ENCODE measurements around the gene ARCN1. TPM values are rescaled to one million over a fixed set of nuclear protein-coding genes. Genes with fewer than 3 reads are reported as not detected.

ARCN1 gene
- total RNA-seq, 4 donors from 2014 or later, result 103 to 157 (median 112) TPM

GRCh38 chr11:118651820-118652219 is 79.6 kb downstream of the ARCN1 start:
- Histone ChIP-seq H3K4me1 (no peaks in the 10 kb centered on the region), H3K27me3 (no peaks in the 10 kb centered on the region), H3K9me3 (no peaks in the 10 kb centered on the region), H3K27ac (no peak overlapping the region), H3K4me3 (replicated peaks in 1 of 3) (no peak overlapping the region), H3K36me3 (peaks cover 53 to 61% of the 10 kb centered on the region in 2 donors)
- TF ChIP-seq, protein P1, sequence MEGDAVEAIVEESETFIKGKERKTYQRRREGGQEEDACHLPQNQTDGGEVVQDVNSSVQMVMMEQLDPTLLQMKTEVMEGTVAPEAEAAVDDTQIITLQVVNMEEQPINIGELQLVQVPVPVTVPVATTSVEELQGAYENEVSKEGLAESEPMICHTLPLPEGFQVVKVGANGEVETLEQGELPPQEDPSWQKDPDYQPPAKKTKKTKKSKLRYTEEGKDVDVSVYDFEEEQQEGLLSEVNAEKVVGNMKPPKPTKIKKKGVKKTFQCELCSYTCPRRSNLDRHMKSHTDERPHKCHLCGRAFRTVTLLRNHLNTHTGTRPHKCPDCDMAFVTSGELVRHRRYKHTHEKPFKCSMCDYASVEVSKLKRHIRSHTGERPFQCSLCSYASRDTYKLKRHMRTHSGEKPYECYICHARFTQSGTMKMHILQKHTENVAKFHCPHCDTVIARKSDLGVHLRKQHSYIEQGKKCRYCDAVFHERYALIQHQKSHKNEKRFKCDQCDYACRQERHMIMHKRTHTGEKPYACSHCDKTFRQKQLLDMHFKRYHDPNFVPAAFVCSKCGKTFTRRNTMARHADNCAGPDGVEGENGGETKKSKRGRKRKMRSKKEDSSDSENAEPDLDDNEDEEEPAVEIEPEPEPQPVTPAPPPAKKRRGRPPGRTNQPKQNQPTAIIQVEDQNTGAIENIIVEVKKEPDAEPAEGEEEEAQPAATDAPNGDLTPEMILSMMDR (IDR thresholded peaks at IDR 0.05), result no peak
- no peak for TF ChIP-seq POLR2A (IDR thresholded peaks at IDR 0.05)
- intact Hi-C loops (cut with DNase I), result no loop called here
- no peak for DNase-seq
- 94 to 96% methylated on average over 3 of the region's 3 CpGs for WGBS, 2 donors

Small RNA genes lying within 50 kb of the gene (microRNA-seq; reads per million reads assigned to microRNA genes)
- not detected for gene MIR6716

Small RNA genes lying within 50 kb of the gene (small RNA-seq; reads per million reads assigned to genes)
- not detected for gene RNU6-1157P

Other genes with a start within 250 kb of the ARCN1 start
- gene CD3D, start 229.7 kb upstream of the ARCN1 start, total RNA-seq, result 1 to 10 TPM in 3 of 4 donors, not detected in 1; 2.0 to 2.3 (median 2.1) TPM
- gene CD3G, start 228.1 kb upstream of the ARCN1 start, total RNA-seq, result 1 to 10 TPM; 1.2 to 4.3 (median 1.9) TPM
- gene UBE4A, start 212.8 kb upstream of the ARCN1 start, total RNA-seq, result 10 to 100 TPM; 42.7 to 57.3 (median 48.2) TPM
- 100 to 1,000 TPM in 2 of 4 donors, 10 to 100 TPM in 2; 63.9 to 716 (median 170) TPM for gene ATP5MG, start 170.8 kb upstream of the ARCN1 start, total RNA-seq
- gene KMT2A, start 135.9 kb upstream of the ARCN1 start, total RNA-seq, result 100 to 1,000 TPM in 2 of 4 donors, 10 to 100 TPM in 2; 74.5 to 175 (median 90.8) TPM
- gene TTC36, start 44.9 kb upstream of the ARCN1 start, total RNA-seq, result 1 to 10 TPM in 1 of 4 donors, under 1 TPM in 1, not detected in 2; 0.78 to 4.9 TPM
- 10 to 100 TPM; 26.5 to 58.2 (median 52.0) TPM for gene TMEM25, start 41.2 kb upstream of the ARCN1 start, total RNA-seq
- 10 to 100 TPM; 35.5 to 91.1 (median 55.5) TPM for gene IFT46, start 6.5 kb upstream of the ARCN1 start, total RNA-seq
- gene PHLDB1, start 35.2 kb downstream of the ARCN1 start, total RNA-seq, result 100 to 1,000 TPM in 3 of 4 donors, 10 to 100 TPM in 1; 73.2 to 158 (median 120) TPM
- not detected for gene TREH, start 107.2 kb downstream of the ARCN1 start, total RNA-seq
- 100 to 1,000 TPM; 110 to 178 (median 142) TPM for gene DDX6, start 218.8 kb downstream of the ARCN1 start, total RNA-seq